VCaP (cell line): ENCODE results near the gene ZC3HAV1.
"Not testable (repeated sequence)": the region's sequence is repeated elsewhere in the genome, so short reads cannot be mapped to it uniquely, and the experiment has no call there.

Experiments
- H3K27ac ChIP-seq: fragments of 450-650 bp; 2 replicates; pipeline ENCODE4 v1.5.1; 2017
- TF ChIP-seq, protein P1 (sequence below): fragments of 450-650 bp; conservative IDR thresholded peaks from 2 replicates; pipeline ENCODE4 v1.5.1; 2017; ENCODE audit warnings: mild to moderate bottlenecking, moderate library complexity

The ZC3HAV1 gene

DNA sequence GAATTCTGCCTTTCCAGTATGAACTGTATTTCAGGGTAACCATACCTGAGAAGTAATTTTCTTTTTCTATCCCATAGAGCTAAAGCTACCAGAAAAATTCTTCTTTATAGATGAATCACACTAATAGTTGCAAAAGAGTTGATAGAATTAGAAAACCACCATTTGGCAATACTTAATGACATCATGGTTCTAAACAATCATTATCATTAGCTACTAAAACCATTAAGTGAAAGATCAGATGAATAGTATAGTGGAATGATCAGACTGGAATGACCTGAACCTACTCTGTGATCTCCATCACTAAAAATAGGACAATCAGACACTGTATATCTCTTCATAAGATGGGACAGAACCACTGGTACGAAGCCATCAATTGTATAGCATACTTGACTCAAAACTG lies 53.8 kb downstream of the ZC3HAV1 start:
- TF ChIP-seq, protein P1, sequence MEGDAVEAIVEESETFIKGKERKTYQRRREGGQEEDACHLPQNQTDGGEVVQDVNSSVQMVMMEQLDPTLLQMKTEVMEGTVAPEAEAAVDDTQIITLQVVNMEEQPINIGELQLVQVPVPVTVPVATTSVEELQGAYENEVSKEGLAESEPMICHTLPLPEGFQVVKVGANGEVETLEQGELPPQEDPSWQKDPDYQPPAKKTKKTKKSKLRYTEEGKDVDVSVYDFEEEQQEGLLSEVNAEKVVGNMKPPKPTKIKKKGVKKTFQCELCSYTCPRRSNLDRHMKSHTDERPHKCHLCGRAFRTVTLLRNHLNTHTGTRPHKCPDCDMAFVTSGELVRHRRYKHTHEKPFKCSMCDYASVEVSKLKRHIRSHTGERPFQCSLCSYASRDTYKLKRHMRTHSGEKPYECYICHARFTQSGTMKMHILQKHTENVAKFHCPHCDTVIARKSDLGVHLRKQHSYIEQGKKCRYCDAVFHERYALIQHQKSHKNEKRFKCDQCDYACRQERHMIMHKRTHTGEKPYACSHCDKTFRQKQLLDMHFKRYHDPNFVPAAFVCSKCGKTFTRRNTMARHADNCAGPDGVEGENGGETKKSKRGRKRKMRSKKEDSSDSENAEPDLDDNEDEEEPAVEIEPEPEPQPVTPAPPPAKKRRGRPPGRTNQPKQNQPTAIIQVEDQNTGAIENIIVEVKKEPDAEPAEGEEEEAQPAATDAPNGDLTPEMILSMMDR, result no peak
- H3K27ac ChIP-seq, result no peak overlapping the region

DNA sequence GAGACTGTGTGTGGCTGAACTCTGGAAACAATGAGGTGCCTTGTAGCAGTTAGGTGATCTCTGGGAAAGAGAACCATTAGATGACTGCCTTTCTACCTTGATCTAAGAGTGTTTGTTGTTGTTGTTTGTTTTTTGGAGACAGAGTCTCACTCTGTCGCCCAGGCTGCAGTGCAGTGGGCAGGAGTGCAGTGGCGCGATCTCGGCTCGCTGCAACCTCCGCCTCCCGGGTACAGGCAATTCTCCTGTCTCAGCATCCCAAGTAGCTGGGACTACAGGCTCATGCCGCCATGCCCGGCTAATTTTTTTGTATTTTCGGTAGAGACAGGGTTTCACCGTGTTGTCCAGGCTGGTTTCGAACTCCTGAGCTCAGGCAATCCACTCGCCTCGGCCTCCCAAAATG lies 54.9 kb downstream of the ZC3HAV1 start:
- not testable (repeated sequence) for H3K27ac ChIP-seq

DNA sequence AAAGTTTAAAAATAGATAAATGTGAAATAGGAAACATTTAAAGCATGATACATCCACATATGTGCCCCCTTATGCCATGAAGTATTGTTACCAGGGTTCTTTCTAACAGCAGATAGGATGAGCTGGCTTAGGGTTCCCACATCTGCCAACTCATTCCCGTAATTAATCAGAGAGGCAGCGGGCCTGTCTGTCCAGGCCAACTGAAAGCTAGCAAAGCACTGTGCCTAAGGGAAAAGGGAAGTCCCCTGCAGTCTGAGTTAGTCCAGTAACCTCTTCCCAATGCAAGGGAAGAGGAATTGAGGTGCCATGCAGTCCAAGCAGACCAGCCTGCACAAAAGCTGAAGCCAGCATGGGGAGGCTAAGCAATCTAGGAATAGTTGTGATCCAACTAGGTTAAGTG lies 55.4 kb downstream of the ZC3HAV1 start:
- TF ChIP-seq, protein P1, result no peak
- H3K27ac ChIP-seq, result no peak overlapping the region

DNA sequence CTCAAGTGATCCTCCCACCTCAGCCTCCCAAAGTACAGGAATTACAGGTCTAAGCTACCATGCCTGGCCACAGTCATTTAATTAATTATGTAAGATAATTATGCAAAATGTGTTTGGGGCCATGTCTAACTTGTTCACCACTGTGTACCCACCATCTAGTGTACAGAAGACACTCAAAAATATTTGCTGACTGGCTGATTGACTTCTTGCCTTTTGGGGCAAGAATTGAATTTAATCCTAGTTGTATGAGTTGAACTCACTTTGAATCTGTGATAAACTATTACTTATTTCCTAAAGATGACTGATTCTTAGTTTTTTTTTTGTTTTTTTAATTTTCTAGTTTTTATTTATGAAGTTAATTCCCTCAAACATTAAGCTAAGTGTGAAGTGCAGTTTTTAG lies 57.9 kb downstream of the ZC3HAV1 start:
- no peak overlapping the region for H3K27ac ChIP-seq
- TF ChIP-seq, protein P1, result no peak

DNA sequence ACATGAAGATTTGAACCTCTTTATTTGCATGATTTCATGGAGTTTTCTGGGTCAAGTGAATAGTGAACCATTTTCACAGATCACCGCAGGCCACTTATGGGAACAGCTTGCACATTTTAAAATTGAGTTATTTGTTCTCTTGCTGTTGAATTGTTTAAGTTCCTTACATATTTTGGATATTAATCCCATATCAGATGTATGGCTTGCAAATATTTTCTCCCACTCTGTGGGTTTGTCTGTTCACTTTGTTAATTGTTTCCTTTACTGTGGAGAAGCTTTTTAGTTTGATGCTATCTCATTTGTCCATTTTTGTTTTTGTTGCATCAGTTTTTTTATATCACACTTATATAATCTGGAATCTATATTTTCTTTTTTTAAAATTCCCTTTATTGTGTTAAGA lies 59.6 kb downstream of the ZC3HAV1 start:
- H3K27ac ChIP-seq, result no peak overlapping the region
- TF ChIP-seq, protein P1, result no peak

DNA sequence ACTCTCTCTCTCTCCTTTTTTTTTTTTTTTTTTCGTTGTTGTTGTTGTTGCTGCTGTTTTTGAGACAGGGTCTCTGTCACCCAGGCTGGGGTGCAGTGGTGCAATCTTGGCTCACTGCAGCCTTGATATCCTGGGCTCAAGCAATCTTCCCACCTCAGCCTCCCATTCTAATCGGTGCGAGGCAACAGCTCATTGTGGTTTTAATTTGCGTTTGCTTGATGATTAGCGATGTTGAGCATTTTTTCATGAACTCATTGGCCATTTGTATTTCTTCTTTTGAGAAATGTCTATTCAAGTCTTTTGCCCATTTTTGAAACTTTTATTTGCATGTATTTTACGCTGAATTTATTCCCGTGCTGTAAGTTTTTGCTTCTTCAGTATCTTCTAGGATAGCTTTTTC lies 60.4 kb downstream of the ZC3HAV1 start:
- TF ChIP-seq, protein P1, result no peak
- H3K27ac ChIP-seq, result no peak overlapping the region

DNA sequence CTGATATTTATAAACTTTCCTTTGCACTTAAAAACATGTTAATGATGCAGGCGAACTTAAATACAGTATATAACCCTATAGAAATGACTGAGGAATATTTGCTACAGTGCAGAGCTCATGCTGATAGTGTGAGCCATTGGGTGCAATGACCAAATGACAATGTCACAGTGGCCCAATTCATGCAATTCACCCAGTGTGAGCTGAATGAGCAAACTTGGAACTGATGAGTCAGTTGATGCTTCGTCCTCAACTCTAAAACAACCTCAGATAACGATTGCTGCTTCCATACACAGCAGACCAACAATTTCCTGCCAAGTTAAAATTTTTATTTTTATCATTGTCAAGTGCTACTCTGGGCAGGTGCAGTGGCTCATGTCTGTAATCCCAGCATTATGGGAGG lies 61.5 kb downstream of the ZC3HAV1 start:
- H3K27ac ChIP-seq, result no peak overlapping the region
- TF ChIP-seq, protein P1, result no peak

DNA sequence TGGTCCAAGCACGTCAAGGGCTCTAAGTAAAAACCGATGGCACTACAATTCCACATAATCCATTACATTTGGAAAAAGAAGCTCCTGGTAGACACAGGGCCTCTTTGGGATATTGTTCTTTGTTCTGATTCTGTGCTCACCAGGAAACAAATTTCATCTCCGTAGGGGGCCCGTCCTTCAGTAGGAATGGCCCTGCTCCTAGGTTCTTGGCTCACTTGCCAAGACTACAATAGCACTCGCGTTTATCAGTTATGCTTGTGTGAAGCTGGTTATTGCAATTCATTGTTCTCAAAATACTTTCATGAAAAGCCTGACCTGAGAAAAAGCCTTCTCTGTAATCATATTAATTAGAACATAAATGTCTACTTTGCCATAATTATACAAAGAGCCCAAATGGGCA lies 63.4 kb downstream of the ZC3HAV1 start:
- TF ChIP-seq, protein P1, result no peak
- no peak overlapping the region for H3K27ac ChIP-seq
